GM12891 (cell line): ENCODE measurements around the gene FUCA2.

Experiments
- PAX5 ChIP-seq: IDR thresholded peaks from 2 replicates; pipeline ENCODE4 v1.6.1; 2011; ENCODE audit warnings: low read length, moderate library complexity, mild to moderate bottlenecking; ENCODE audit not compliant: insufficient read depth, severe bottlenecking
- POLR2A ChIP-seq: IDR thresholded peaks from 2 replicates; pipeline ENCODE4 v1.6.1; 2011; ENCODE audit warnings: low read depth, low read length, control low read depth
- POLR2AphosphoS5 ChIP-seq: IDR thresholded peaks from 2 replicates; pipeline ENCODE4 v1.6.1; 2011; ENCODE audit warnings: low read depth, low read length, control low read depth
- TAF1 ChIP-seq: IDR thresholded peaks from 2 replicates; pipeline ENCODE4 v1.6.1; 2011; ENCODE audit warnings: low read depth, low read length, control low read depth

GRCh38 chr6:143531720-143532499 lies 20.4 kb upstream of the FUCA2 start:
- TF ChIP-seq POLR2A (no peak), TAF1 (no peak), POLR2AphosphoS5 (no peak), PAX5 (no peak)
